HG03280 (cell line): ENCODE data around the gene KIF5C.

Experiments used
- ATAC-seq: cut with Tn5 transposase; IDR thresholded peaks from one replicate; pipeline ENCODE4 v1.9.1; 2021; ENCODE audit warnings: mild to moderate bottlenecking, moderate library complexity; ENCODE audit not compliant: unreplicated experiment

The KIF5C gene

GRCh38 chr2:149068225-149068995 lies 193.4 kb downstream of the KIF5C start:
- no peak for ATAC-seq

- no peak for ATAC-seq
Measured at GRCh38 chr2:149068996-149069888, 194.2 kb downstream of the KIF5C start.

- ATAC-seq: no peak
Measured at GRCh38 chr2:149070681-149071320, 195.8 kb downstream of the KIF5C start.

GRCh38 chr2:149075105-149075504 lies 200.1 kb downstream of the KIF5C start:
- no peak for ATAC-seq

GRCh38 chr2:149075853-149076252 lies 200.8 kb downstream of the KIF5C start:
- ATAC-seq: no peak
